ENCODE results near the gene ABHD17C. TPM values are rescaled to one million over a fixed set of nuclear protein-coding genes. Genes with fewer than 3 reads are reported as not detected.

The ABHD17C gene
- total RNA-seq, 1 donor from 2014 or later = 11.2 TPM

- DNase-seq (ENCODE audit: low spot score) = no peak
Measured at GRCh38 chr15:80764535-80764934, 69.4 kb downstream of the ABHD17C start.

DNA sequence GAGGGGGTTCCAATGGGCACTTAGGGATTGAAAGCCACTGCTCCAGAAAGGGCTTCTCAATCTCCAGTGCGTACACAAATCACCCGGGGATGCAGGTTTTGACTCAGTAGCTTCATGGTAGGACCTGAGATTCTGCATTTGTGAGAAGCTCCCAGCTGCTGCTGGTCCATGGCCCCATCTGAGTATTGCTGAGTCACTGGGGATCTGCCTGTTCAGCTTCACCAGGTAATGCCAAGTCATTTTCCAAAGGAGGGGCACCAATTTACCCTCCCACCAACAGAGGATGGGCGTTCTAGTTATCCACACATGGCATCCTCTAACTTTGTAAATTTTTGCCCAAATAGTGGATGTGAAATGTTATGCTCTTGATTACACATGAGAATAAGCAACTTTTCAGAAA is 71.2 kb downstream of the ABHD17C start:
- no peak for DNase-seq (ENCODE audit: low spot score)

- no peak for DNase-seq (ENCODE audit: low spot score)
Measured at GRCh38 chr15:80768158-80768557, 73.0 kb downstream of the ABHD17C start.

- DNase-seq (ENCODE audit: low spot score) = no peak
Measured at GRCh38 chr15:80769153-80769828, 74.2 kb downstream of the ABHD17C start.

DNA sequence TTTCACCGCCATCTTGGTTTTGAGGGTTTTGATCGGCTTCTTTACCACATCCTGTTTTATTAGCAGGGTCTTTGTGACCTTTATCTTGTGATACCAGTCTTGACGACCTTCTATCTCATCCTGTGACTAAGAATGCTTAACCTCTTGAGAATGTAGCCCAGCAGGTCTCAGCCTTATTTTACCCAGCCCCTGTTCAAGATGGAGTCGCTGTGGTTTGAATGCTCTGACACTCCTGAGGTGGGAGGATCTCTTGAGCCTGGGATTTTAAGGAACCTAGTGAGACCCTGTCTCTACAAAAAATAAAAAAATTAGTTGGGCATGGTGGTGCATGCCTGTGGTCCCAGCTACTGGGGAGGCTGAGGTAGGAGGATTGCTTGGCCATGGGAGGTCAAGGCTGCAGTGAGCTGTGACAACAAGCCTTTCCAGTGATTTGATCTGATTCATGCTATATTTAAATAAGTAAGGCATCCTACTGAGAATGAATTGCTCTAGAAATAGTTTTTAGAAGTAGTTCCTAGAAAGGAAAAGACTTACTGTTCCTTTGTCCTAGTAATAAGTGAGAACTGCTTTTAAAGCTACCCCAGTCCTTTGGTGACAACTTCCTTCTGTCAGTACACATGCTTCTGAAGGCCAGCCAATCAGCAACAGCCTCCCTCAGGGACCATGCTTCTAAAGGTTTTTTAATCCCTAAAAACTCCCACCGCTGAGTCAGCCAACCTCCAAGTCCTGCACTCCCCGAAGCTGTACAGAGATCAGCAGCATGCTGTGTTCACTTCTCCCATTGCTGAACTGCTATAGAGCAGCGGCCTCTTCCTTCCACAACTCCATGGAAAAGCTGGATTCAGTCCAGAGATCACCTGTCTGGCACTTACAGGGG is 75.0 kb downstream of the ABHD17C start:
- DNase-seq (ENCODE audit: low spot score) = no peak

DNA sequence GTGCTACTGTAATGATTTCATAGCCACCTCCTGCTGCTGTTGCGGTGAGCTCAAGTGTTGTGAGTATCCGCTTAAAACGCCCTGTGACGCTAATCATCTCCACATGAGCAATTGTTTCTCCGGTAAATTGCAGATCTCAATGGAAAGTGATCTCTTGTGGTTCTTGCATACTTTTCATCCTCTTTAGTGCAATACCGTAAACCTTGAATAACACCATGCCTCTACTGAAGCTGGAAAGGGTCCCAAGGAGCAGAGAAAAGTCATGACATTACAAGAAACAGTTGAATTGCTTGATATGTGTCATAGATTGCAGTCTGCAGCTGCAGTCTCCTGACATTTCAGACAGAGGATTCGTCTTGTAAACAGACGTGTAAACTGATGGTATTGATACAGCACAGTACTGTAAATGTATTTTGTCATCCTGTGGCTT is 78.0 kb downstream of the ABHD17C start:
- DNase-seq (ENCODE audit: low spot score) = no peak

- DNase-seq (ENCODE audit: low spot score) = no peak
Measured at GRCh38 chr15:80773792-80774352, 78.8 kb downstream of the ABHD17C start.

- DNase-seq (ENCODE audit: low spot score) = no peak
Measured at GRCh38 chr15:80774486-80774885, 79.4 kb downstream of the ABHD17C start.

DNA sequence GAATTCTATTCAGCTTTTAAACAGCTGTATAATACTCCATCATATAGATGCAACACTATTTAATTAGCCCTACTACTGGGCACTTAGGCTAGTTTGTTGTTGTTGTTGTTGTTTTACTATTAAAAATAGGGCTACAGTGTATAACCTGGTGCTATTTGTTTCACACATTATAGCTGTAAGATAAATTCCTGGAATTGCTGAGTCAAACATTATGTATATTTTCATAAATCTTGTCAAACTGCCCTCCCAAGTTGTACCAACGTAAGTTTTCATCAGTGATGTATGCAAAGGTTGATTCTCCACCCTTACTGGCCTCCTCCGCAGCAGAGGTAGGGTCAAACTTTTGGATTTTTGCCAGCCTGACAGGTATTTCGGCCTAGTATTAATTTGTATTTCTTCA is 80.2 kb downstream of the ABHD17C start:
- DNase-seq (ENCODE audit: low spot score) = no peak

- peak; percentile 76 for DNase-seq (ENCODE audit: low spot score)
Measured at GRCh38 chr15:80776420-80777045, 81.4 kb downstream of the ABHD17C start.

DNA sequence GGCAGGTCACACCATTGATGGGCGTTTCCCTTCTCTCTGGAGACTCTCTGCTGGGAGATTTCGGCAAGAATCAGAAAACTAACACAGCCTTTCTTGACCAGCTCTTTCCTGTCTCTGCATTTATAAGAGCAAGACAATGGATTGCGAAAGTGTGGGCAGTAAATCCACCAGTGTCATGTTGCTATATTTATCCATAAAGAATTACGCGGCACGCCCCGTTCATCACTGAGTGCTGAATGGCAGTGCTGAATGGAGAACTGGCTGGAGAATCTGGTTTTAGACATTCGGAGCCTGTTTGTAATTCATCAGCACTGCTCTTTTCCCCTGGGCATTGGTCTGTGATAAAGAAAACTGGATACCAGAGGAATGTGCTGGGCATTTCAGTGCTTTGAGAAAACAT is 82.0 kb downstream of the ABHD17C start:
- DNase-seq (ENCODE audit: low spot score) = no peak

DNA sequence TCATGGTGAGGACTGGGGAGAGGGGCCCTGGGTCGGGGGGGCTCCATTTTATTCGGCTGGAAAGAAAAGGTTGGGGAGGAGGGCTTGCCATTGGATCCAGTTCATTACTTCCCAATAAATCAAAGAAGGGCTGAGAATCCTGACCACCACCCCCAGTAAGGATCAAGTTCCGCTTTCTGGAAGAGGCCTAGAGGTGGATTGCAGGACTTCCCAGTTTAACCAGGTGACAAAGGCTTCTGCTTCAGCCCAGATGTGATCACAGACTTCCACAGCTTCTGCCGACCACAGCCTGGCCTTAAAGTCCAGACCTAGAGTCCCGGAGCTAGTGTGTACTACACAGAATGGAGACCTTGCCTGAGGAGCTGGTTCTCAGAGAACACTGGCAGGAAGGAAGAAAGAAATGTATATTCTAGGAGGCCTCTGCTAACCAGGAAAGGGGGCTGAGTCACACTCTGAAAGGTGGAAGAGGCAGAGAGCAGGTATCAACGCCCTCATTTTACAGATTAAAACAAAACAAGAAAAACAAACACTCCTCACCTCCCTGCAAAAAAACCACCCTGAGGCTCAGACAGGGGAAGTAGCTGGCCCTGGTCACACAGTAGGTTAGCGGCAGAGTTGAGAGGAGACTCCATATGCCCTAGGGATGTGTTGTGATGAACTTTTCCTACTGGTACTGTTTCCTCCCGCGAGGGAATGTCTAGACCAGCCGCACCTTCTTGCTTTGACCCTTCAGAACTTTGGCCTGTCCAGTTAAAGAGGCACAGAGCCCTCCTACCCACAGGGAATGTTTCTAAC is 82.9 kb downstream of the ABHD17C start:
- no peak for DNase-seq (ENCODE audit: low spot score)

- DNase-seq (ENCODE audit: low spot score) = no peak
Measured at GRCh38 chr15:80778621-80778963, 83.5 kb downstream of the ABHD17C start.

GRCh38 chr15:80778964-80779657 is 84.0 kb downstream of the ABHD17C start, which contains the start of gene CEMIP:
TSS of gene CEMIP (plus strand) at chr15:80779370. CDS start at chr15:80873880, 94,510 bp downstream.
- DNase-seq (ENCODE audit: low spot score) = peak; percentile 73

DNA sequence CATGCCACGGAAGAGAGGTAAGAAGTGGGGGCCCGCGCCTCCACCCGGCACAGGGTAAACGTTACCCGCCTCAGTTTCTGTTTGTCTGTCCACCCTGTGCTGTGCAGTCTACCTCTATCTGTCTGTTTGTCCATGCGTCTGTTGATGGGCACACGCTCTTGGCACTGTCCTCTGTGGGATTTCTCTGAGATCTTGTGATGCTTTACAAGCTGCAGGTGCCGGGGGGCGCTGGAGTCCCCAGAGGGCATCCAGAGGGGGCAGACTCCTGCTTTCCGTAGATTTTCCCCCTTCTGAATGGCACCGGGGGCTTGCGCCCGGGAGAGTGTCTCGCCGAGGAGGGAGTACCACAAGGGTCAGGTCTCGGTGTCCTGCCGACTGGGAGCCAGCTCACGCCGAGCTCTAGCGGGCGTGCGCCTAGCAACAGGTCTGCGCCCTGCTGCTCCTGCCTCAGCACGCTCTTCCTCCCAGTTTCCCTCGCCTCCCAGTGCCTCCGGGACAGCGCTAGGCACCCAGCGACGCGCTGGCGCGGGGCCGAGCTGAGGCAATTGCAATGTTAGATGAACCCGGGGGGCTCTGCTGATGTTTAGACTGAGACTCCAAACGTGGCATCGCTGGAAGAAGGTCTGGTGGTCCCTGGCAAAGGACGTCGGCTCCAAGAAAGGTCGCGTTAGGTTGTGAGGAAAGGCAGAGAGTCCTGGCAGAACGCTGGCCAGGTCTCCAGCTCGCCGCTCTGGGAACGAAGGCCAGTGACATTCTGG is 84.7 kb downstream of the ABHD17C start:
- DNase-seq (ENCODE audit: low spot score) = no peak

DNA sequence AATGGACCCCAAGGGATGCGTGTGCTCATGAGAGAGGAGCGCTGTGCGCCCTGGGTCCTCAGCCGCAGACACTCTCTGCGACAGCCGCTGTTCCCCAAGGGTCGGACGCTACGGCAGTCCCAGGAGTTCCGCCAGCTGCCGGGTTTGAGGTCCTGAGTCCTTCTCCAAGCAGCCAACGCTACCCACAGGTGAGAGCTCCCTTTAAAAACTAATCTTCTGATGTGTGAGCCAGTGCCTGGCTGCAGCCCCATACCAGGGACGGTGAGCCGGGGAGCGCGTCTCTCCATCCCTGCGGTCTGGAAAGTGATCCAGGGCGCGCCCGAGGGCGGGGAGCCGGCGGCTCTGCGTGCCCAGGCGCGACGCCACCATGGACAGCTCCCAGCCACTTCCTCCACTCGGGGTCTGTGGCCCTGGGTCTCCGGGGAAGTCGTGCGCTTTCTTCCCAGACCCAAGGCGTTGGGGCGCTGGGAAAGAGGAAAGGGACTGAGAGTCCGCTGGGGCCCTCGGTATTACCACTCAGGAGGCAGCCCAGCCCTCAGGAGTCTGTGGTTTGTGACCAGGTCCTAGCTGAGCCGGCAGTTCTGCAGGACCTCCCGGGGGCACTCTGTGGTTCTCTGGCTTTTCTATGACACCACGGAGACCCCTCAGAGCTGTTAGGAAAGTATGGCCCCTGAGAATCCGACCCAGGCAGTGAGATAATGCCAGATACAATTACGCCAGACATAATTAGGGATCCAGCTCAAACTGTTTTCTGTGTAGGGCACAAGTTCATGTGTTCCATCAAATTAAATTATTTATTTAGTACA is 85.5 kb downstream of the ABHD17C start:
- peak; percentile 45 for DNase-seq (ENCODE audit: low spot score)

DNA sequence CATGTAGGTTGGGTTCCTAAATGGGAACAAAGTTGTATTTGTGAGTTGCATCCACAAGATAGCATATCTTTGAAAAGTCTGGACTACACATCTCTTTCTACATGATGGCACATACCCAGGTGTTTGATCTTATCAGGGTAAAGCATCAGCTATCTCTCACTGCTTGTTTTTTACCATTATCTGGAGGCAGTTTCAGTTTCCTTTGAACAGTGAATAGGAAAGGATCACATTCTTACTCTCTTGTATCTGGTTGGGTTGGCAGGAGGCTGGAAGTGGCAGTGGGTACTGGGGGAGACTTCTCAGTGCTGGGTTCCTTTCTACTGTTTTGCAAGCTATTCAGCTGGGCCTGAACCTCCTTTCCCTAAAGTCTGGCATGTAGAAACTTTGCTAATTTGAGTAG is 88.2 kb downstream of the ABHD17C start:
- no peak for DNase-seq (ENCODE audit: low spot score)

GRCh38 chr15:80785335-80785734 is 90.2 kb downstream of the ABHD17C start:
- no peak for DNase-seq (ENCODE audit: low spot score)

GRCh38 chr15:80785811-80786354 is 90.8 kb downstream of the ABHD17C start:
- no peak for DNase-seq (ENCODE audit: low spot score)

Measured in mucosa of gallbladder (tissue), 1 donor.